AG08396 (cell line): Measurements from ENCODE around the gene LINS1.
"Not testable (repeated sequence)": the region's sequence is repeated elsewhere in the genome, so short reads cannot be mapped to it uniquely, and the experiment has no call there.

ENCODE experiments used
- DNase-seq: peaks from one replicate; pipeline ENCODE4 v3.0.0; 2012; ENCODE audit warnings: low spot score, mixed read lengths

The LINS1 gene

DNA sequence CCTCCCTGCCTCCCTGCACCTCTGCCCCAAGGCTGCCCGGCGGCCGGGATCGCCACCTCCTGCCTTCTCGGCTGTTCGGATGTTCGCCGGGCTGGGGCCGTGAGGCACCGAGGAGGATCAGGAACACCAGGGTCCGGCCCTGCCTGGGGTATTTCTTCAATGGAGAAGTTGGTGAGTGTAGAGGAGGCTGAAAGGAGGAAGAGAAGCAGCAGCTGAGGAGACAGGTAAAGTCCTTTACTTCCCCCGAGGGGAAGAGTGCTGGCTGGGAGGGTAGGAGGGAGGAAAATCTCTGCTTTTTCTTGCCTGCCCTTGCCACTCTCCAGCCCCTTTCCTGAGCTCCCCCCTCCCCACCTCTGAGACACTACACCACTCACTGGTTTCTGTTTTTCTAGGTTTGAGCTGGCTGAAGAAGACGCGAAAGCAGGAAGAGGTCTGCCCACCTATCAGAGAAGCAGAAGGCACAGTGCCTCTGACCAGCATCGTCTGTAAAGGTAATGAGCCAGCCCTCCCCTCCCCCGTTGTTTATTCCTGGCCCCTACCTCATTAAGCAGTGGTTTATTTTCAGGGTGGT, 924 bp upstream of the LINS1 start:
- no peak for DNase-seq

- DNase-seq: no peak
Measured at GRCh38 chr15:100601617-100602063, 344 bp downstream of the LINS1 start.

DNA sequence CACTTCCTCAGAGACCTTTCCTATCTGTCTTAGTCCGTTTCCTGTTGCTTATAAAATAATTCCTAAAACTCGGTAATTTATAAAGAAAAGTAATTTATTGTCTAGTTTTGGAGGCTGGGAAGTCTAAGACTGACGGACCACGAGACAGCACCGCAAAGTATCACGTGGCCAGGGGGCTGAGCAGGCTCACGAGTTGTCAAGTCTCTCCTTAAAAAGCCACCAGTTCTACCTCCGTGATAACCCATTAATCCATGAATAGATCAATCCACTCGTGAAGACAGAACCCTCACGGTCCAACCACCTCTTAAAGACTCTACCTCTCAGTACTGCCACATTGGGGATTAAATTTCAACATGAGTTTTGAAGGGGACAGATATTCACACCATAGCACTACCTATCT, 821 bp downstream of the LINS1 start:
- DNase-seq: no peak

DNA sequence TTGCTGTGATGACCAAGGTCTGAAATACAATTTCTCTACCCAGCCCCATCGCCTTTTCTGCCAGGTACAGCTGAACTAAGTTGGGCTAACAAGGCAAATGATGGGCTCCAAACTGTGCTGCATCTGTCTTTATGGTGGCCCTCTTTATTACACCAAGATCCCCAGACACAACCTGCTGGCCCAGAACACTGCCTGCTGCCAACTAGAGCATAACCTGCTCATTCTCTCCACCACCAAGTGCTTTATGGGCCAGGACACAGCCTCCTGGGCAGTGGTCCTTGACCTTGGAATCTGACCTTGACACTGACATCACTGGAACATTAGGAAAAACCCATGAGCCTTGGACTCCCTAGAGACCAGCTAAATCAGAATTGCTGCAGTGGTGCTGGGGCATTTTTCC, 3.3 kb downstream of the LINS1 start:
- DNase-seq: no peak

GRCh38 chr15:100597862-100598261, 4.1 kb downstream of the LINS1 start:
- no peak for DNase-seq

DNA sequence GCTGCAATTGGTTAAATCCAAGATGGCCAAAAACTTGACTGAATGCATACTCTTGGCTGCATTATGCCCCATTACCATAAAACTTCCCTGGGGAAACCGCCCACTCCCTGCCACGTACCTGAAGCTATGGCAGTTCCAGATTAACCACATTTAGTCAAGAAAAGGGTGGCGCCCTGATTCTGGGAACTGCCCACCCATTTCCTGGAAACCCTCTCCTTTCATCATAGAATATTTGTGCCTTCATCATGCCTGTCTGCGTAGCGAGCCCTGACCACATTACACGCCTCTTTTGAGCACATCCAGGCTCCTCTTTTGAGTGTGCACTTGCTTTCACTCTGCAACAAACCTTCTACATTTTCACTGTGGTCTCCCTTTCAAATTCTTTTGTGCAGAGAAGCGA, 5.2 kb downstream of the LINS1 start:
- DNase-seq: no peak

DNA sequence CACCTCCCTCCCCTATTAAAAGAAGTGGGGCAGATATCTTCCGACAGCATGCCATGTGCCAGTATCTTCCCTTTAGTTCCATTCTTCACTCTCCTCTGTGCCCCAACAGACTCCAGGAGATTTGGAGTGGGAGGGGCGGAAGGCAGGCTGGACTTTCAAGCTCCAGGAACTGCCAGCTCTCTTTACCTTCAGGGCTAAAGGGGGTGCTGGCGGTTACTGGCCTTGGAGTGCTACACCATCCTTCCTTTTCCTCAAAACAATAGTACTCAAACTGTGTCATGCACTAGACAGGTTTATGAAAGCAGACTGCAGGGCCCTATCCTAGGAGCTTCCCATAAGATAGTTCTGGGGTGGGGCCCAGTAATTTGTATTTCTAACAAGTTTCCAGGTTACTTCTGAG, 6.0 kb downstream of the LINS1 start:
- no peak for DNase-seq

GRCh38 chr15:100593431-100593830, 8.6 kb downstream of the LINS1 start:
- DNase-seq: no peak

- DNase-seq: no peak
Measured at GRCh38 chr15:100592898-100593297, 9.1 kb downstream of the LINS1 start.

GRCh38 chr15:100591835-100592234, 10.1 kb downstream of the LINS1 start:
- DNase-seq: no peak

DNA sequence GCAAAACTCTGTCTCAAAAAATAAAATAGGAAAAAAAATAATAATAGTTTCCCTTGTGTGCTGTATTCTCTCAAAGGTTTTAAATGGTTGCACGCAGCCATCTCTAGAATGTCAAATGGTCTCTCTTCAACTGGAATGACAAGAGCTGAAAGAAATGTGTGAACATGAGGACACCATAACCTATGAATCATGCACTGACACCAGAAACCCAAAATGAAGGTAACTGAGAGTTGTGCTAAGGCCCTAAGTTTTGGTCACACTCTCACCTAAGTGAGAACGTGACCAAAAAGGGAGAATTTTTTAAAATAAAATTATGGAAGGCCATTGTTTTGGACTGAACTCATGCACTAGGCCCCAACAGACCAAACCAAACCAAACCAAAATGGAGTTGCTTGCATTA, 10.8 kb downstream of the LINS1 start:
- DNase-seq: not testable (repeated sequence)

DNA sequence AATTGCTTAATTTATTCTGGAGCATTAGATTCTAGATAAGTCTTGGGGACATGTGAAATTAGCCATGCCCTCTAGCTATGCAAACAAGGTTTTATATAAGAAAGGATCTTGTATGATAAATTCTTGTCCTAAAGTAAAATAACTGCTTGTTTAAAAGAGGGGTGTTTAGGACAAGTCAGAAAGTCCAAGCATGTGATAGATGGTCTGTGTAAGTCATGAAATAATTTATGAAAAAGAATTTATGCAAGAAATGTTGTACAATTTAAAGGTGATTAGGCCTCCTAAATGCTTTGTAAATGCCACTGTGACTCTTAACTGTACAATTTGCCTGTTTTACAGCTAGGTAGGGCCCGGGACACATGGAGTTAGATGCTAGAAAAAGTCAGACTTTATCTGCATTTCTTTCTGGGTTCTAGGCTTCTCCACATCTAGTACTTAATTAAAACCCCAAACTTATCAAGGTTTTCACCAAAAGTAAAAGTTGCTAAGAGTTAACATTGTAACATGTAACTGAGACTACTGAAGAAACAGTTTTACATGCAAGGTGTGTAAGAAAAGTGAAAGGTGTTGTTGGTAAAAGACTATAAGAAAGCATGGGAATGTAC, 13.2 kb downstream of the LINS1 start:
- no peak for DNase-seq

DNA sequence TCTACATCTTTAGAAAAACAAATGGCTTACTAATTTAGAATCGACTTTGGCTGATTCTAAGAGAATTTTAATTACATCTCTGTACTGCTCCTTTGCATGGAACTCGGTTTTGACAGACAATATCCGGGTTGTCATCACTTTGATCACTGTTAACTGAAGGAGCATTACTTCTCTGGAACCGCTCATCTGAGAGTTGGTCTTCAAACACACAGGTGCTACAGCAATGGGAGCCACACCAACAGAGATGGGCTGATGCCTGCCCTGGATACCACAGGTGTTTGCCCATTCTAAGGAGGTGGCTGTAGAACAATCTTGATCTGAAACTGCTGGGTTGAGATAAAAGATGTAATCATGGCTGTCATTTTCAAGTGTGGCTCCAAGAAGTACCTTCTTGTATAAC, 21.6 kb downstream of the LINS1 start:
- no peak for DNase-seq

GRCh38 chr15:100573526-100573925, 28.5 kb downstream of the LINS1 start:
- no peak for DNase-seq

DNA sequence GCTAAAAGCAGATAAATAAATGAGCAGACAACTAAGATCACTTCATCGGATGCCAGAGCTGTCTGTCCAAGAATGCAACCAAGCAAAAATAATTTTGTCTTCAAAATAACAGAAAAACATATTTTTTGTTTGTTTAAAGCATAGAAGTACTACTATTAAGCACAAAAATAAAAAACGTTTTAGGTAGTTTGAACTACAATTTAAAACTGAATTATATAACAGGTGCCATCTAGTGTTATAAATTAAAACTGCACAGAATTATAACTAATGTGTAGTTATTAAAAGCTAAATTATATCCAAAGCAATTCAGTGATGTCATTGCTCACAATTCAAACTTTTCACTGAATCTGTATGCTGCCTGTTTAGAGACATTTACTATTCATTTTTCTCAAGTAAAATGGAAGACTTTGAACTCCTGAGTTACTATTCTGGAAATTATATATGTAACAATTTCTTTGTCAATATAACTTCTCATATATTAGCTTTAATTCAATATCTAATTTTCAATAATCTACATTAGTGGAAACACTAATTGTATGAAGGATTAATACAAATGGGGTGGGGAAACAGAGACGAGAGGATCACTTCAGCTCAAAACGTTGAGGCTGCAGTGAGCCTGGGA, 29.5 kb downstream of the LINS1 start:
- no peak for DNase-seq

- no peak for DNase-seq
Measured at GRCh38 chr15:100571592-100572167, 30.3 kb downstream of the LINS1 start.

DNA sequence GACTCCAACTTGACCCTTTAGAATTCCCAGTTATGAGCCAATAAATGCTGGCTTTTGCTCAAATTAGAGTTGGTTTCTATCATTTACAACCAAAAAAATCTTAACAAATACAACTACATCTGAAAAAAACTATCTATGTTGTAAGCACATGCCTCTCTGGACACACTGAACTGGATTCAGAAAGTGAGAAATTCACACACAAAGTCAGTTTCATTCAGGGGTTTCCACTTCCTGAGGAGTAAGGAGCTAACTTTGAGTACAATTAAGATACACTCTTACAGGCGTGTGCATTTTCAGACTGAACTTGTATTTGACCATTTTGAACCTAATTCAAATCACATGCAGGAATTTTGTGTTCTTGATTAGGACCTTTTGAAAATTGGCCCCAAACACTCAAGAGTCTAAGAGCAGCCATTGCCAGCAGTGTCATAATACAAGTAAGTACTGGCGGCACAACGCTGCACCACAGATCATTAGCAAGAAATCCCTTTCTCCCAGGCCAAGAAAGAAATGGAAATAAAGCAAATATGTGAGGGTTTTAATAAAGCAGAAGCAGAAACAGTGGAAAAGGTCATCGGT, 31.2 kb downstream of the LINS1 start:
- DNase-seq: no peak

DNA sequence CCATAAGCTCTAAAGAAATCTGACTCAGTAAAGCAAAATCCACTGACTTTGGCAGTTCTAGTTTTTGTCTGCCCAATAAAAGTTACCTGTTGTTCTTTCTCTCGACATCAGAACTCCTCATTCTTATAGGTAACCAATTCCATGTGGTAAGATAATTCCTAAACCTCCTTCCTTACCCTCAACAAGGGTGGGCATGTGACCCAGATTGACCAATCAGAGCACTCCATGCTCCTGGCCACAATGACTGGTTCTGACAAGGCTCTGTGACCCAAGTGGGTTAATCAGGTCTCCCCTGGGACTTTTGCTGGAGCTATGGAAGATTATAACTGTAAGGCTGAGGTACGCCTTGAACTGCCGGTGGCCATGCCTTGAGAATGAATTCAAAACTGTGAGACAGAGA, 31.7 kb downstream of the LINS1 start:
- DNase-seq: peak; percentile 29

- DNase-seq: no peak
Measured at GRCh38 chr15:100569391-100569790, 32.6 kb downstream of the LINS1 start.

GRCh38 chr15:100566850-100567628, 34.9 kb downstream of the LINS1 start:
- DNase-seq: no peak

GRCh38 chr15:100565591-100565990, 36.4 kb downstream of the LINS1 start:
- DNase-seq: no peak

DNA sequence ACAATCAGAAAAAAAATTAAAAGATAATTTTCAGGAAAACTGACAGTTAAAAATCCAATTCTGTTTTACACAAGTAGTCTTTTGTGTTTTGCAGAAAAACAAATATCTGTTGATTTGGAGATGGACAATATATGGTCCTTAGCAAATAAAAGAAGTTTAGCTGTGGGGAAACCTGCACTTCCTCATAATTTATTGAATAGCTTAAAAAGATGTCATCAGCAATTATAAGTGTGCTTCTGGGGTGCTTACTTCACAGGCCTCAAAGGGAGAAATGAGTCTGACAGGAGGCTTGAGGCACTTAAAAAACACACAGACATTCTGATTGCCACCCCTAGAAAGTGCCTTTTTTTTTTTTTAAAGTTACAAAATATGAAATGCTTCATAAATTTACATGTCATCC, 41.7 kb downstream of the LINS1 start:
- no peak for DNase-seq
